Keratinocyte (primary cell): Measurements from ENCODE around the gene TMEM125. TPM values are rescaled to one million over a fixed set of nuclear protein-coding genes. Genes with fewer than 3 reads are reported as not detected.

Experiments
- DNase-seq: peaks from one replicate; pipeline ENCODE4 v3.0.0-alpha.2; 2011; ENCODE audit warnings: low read depth, missing footprints, low spot score
- FAIRE-seq: peaks from 2 replicates; lab custom pipeline; 2011; peaks lifted over from hg19 to GRCh38; lab: Jason Lieb, UNC
- H2AFZ ChIP-seq: 2 replicates; pipeline ENCODE4 v1.6.0; 2012; ENCODE audit warnings: low read length, control low read depth, inconsistent platforms; ENCODE audit not compliant: control insufficient read depth
- H3K27ac ChIP-seq: 2 replicates; pipeline ENCODE4 v1.5.1; 2011; ENCODE audit warnings: low read length; ENCODE audit not compliant: control insufficient read depth, insufficient read depth
- H3K27me3 ChIP-seq: 3 replicates; pipeline ENCODE4 v1.6.0; 2011; ENCODE audit warnings: low read length; ENCODE audit not compliant: control insufficient read depth, insufficient read depth; ENCODE audit errors: extremely low read depth
- H3K36me3 ChIP-seq, 2 experiments: 2 replicates in 1 of 2; 3 replicates in 1 of 2; pipeline ENCODE4 v1.5.1; 2011; ENCODE audit warnings: low read length in 2 of 2, mild to moderate bottlenecking in 1 of 2; ENCODE audit not compliant: control insufficient read depth in 2 of 2, insufficient read depth in 2 of 2; ENCODE audit errors: extremely low read depth in 1 of 2
- H3K4me1 ChIP-seq: 3 replicates; pipeline ENCODE4 v1.5.1; 2011; ENCODE audit warnings: low read length; ENCODE audit not compliant: control insufficient read depth, insufficient read depth; ENCODE audit errors: extremely low read depth
- H3K4me2 ChIP-seq: 3 replicates; pipeline ENCODE4 v1.6.0; 2011; ENCODE audit warnings: low read depth, low read length; ENCODE audit not compliant: control insufficient read depth, insufficient read depth; ENCODE audit errors: extremely low read depth
- H3K4me3 ChIP-seq, 3 experiments: fragments of 200-600 bp in 1 of 3; sonication (generic) in 1 of 3; 2 replicates in 2 of 3; 3 replicates in 1 of 3; pipeline ENCODE4 v1.5.1; 2011 to 2016; ENCODE audit warnings: low read length in 3 of 3, mild to moderate bottlenecking in 3 of 3, control low read depth in 2 of 3, inconsistent platforms in 1 of 3, low read depth in 1 of 3, mixed read lengths in 1 of 3, mixed run types in 1 of 3, moderate library complexity in 1 of 3; ENCODE audit not compliant: control insufficient read depth in 2 of 3, insufficient read depth in 2 of 3; ENCODE audit errors: extremely low read depth in 1 of 3
- H3K79me2 ChIP-seq: 2 replicates; pipeline ENCODE4 v1.6.0; 2012; ENCODE audit warnings: low read length; ENCODE audit not compliant: control insufficient read depth, insufficient read depth
- H3K9ac ChIP-seq: 3 replicates; pipeline ENCODE4 v1.6.0; 2011; ENCODE audit warnings: low read length; ENCODE audit not compliant: control insufficient read depth, insufficient read depth; ENCODE audit errors: extremely low read depth
- H3K9me1 ChIP-seq: 3 replicates; pipeline ENCODE4 v1.6.0; 2011; ENCODE audit warnings: low read length; ENCODE audit not compliant: control insufficient read depth, insufficient read depth; ENCODE audit errors: extremely low read depth
- H3K9me3 ChIP-seq: 2 replicates; pipeline ENCODE4 v1.5.1; 2012; ENCODE audit warnings: low read depth, low read length; ENCODE audit not compliant: control insufficient read depth
- H4K20me1 ChIP-seq: 3 replicates; pipeline ENCODE4 v1.6.0; 2011; ENCODE audit warnings: low read length; ENCODE audit not compliant: control insufficient read depth, insufficient read depth; ENCODE audit errors: extremely low read depth
- EZH2 ChIP-seq: IDR thresholded peaks from one replicate; pipeline ENCODE4 v1.6.1; 2012; ENCODE audit warnings: inconsistent platforms, mild to moderate bottlenecking, low read length, moderate library complexity
- dilution Hi-C: fragments of 300-500 bp; cut with MboI; formaldehyde crosslinking; loops from one replicate; pipeline ENCODE4 v1.7.0; 2020; ENCODE audit warnings: low sequenced_read_pairs; ENCODE audit not compliant: extremely low pct_ligation_motif_present
- polyA plus RNA-seq, 5 experiments: library from polyadenylated mRNA; depleted of rRNA in 3 of 5; stranded (reverse) in 3 of 5; stranded (forward) in 1 of 5; unstranded in 1 of 5; fragments of >200 nt; gene quantifications; 1 replicate in 1 of 5; 2 replicates in 3 of 5; 3 replicates in 1 of 5; pipeline versions ENCODE4 v1.2.1 to v1.2.3, GENCODE V29; 2011 to 2012; ENCODE audit warnings: missing spikeins in 2 of 5, low read depth in 1 of 5, low replicate concordance in 1 of 5
- TF ChIP-seq, protein P1 (sequence below), 3 experiments: IDR thresholded peaks in 1 of 3; conservative IDR thresholded peaks in 1 of 3; optimal IDR thresholded peaks in 1 of 3; 2 replicates in 2 of 3; 3 replicates in 1 of 3; pipeline versions ENCODE3 to v1.5.1; 2011; ENCODE audit warnings: low read length in 3 of 3, mild to moderate bottlenecking in 3 of 3, moderate library complexity in 2 of 3, control low read depth in 1 of 3, inconsistent platforms in 1 of 3; ENCODE audit not compliant: insufficient read depth in 2 of 3; ENCODE audit errors: extremely low read depth in 1 of 3

TMEM125 gene
- polyA plus RNA-seq, 1 donor (not counting 4 experiments of a cell fraction or from before 2014, with no cell fraction given), result 0.92 TPM

DNA sequence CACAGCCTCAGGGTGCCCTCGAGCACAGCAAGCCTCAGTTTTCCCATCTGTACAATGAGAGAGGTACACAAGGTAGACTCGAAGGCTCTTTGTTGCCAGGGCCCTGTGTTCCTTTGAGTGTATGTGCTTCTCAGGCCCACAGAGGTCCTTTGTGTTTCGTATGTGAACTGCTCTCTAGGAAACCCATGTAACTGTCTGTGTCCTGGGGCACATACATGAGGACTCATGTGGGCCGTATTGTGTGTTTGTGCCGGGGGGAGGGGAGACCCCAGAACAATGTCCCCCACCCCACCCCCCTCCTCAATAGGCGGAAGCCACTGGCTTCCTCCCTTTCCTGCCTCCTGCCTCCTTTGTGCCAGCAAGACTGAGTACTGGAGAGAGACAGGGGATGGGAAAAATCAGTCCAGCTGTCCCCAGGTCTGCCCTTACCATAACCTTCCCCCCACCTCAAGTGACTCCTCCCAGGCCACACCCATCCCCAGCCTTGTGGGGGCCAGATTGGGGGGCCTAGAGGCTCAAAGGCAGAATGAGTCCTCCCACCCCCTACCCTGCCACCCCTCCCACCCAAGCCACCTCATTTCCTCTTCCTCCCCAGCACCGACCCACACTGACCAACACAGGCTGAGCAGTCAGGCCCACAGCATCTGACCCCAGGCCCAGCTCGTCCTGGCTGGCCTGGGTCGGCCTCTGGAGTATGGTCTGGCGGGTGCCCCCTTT, 30.8 kb downstream of the TMEM125 start, which contains the start of gene TIE1:
TIE1 (plus strand) TSS at position 605 of the 717 bp plus-strand sequence; CDS start at position 695, 90 bp downstream.
- Histone ChIP-seq H3K4me1 (no peaks in the 10 kb centered on the region), H3K4me2 (no peak within 1 kb of the TSS), H3K27me3 (peaks cover 4% of the 10 kb centered on the region), H3K9ac (no peak within 1 kb of the TSS), H3K9me3 (no peaks in the 10 kb centered on the region), H3K9me1 (no peaks in the 10 kb centered on the region), H2AFZ (no peak within 1 kb of the TSS), H3K27ac (no peak within 1 kb of the TSS), H3K36me3 (no peaks in the 10 kb centered on the region), H4K20me1 (no peaks in the 10 kb centered on the region), H3K79me2 (no peaks in the 10 kb centered on the region), H3K4me3 (no peak within 1 kb of the TSS)
- FAIRE-seq, result no peak
- TF ChIP-seq EZH2, result no peak
- TF ChIP-seq, protein P1, sequence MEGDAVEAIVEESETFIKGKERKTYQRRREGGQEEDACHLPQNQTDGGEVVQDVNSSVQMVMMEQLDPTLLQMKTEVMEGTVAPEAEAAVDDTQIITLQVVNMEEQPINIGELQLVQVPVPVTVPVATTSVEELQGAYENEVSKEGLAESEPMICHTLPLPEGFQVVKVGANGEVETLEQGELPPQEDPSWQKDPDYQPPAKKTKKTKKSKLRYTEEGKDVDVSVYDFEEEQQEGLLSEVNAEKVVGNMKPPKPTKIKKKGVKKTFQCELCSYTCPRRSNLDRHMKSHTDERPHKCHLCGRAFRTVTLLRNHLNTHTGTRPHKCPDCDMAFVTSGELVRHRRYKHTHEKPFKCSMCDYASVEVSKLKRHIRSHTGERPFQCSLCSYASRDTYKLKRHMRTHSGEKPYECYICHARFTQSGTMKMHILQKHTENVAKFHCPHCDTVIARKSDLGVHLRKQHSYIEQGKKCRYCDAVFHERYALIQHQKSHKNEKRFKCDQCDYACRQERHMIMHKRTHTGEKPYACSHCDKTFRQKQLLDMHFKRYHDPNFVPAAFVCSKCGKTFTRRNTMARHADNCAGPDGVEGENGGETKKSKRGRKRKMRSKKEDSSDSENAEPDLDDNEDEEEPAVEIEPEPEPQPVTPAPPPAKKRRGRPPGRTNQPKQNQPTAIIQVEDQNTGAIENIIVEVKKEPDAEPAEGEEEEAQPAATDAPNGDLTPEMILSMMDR (optimal IDR thresholded peaks at IDR 0.05 in 1 of 3, IDR thresholded peaks at IDR 0.05 in 1 of 3, conservative IDR thresholded peaks at IDR 0.05 in 1 of 3; ENCODE audit: extremely low read depth in 1 of 3, insufficient read depth in 2 of 3, low read length in 3 of 3), result no peak
- DNase-seq, result no peak
- dilution Hi-C loops, result no loop called here

DNA sequence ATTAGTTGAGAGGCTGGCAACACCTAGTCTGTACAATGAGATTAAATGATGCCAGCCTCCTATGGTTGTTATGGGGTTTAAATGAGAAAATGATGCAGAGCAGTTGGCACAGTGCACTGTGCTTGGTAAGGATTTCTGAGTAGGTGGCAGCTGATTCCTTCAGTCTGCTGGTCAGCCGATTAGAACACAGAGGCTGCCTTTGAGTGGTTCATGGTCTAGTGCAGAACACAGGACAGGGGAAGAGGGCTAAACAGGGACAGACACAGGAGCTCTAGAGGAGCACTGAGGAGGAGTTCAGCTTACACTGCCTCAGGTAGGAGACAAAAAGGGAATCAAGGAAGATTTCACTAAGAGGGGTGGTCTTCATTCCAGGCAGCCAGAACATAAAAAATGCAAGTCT, 32.4 kb downstream of the TMEM125 start:
- TF ChIP-seq, protein P1 (optimal IDR thresholded peaks at IDR 0.05 in 1 of 3, IDR thresholded peaks at IDR 0.05 in 1 of 3, conservative IDR thresholded peaks at IDR 0.05 in 1 of 3; ENCODE audit: extremely low read depth in 1 of 3, insufficient read depth in 2 of 3, low read length in 3 of 3), result no peak
- TF ChIP-seq EZH2, result no peak
- H3K9ac ChIP-seq, result no peak overlapping the region
- H2AFZ ChIP-seq, result no peak overlapping the region
- H3K9me1 ChIP-seq, result no peaks in the 10 kb centered on the region
- H3K9me3 ChIP-seq, result no peaks in the 10 kb centered on the region
- no peaks in the 10 kb centered on the region for H3K79me2 ChIP-seq
- H3K4me2 ChIP-seq, result no peak overlapping the region
- H4K20me1 ChIP-seq, result no peaks in the 10 kb centered on the region
- FAIRE-seq (no peak), DNase-seq (no peak)
- H3K27me3 ChIP-seq, result peaks cover 8% of the 10 kb centered on the region
- dilution Hi-C loops, result no loop called here
- H3K36me3 ChIP-seq, result no peaks in the 10 kb centered on the region
- H3K27ac ChIP-seq, result no peak overlapping the region
- no peak overlapping the region for H3K4me3 ChIP-seq
- H3K4me1 ChIP-seq, result no peaks in the 10 kb centered on the region
